Omental fat pad (tissue), 4 donors: ENCODE measurements around the gene LONRF3. TPM values are rescaled to one million over a fixed set of nuclear protein-coding genes. Genes with fewer than 3 reads are reported as not detected.

Experiments
- ATAC-seq: fragments of 150-250 bp; one replicate; pipeline ENCODE4 v1.9.1; 2016; ENCODE audit warnings: mild to moderate bottlenecking, moderate library complexity; ENCODE audit not compliant: low FRiP score
- DNase-seq: peaks from one replicate; pipeline ENCODE4 v3.0.0-alpha.2; 2019; ENCODE audit warnings: low spot score
- CTCF ChIP-seq, 3 donors: fragments of 450-650 bp; IDR thresholded peaks; one replicate each; pipeline ENCODE4 v1.5.1; 2016 to 2017; ENCODE audit warnings: antibody characterized with exemption in 3 of 3, mild to moderate bottlenecking in 3 of 3, moderate library complexity in 2 of 3
- total RNA-seq, 4 donors: library from RNA; depleted of rRNA; stranded (reverse); fragments of >200 nt; gene quantifications; one replicate each; pipeline ENCODE4 v1.1.0, GENCODE V29; 2016

LONRF3 gene
- 10 to 100 TPM; 15.1 to 54.4 (median 27.3) TPM for total RNA-seq

GRCh38 chrX:118974088-118974907 is at the start of gene LONRF3:
LONRF3 (plus strand) TSS chrX:118974618; CDS start chrX:118974781, 163 bp downstream.
- peak; percentile 41 for ATAC-seq
- TF ChIP-seq CTCF (IDR thresholded peaks at IDR 0.05): no peak

GRCh38 chrX:118928151-118928550 is 46.3 kb upstream of the LONRF3 start:
- no peak for TF ChIP-seq CTCF (IDR thresholded peaks at IDR 0.05)
- DNase-seq (no peak), ATAC-seq (no peak)

More at GRCh38 chrX:118974088-118974907, at the start of gene LONRF3:
- DNase-seq: peak; percentile 71

GRCh38 chrX:118935352-118935751 is 39.1 kb upstream of the LONRF3 start:
- ATAC-seq (no peak), DNase-seq (no peak)
- no peak for TF ChIP-seq CTCF (IDR thresholded peaks at IDR 0.05)

- TF ChIP-seq CTCF (IDR thresholded peaks at IDR 0.05): no peak
- DNase-seq (no peak), ATAC-seq (no peak)
Measured at GRCh38 chrX:118941147-118941546, 33.3 kb upstream of the LONRF3 start.

GRCh38 chrX:118943102-118943501 is 31.3 kb upstream of the LONRF3 start:
- ATAC-seq: no peak
- DNase-seq: no peak
- TF ChIP-seq CTCF (IDR thresholded peaks at IDR 0.05): no peak

GRCh38 chrX:118945921-118946320 is 28.5 kb upstream of the LONRF3 start:
- TF ChIP-seq CTCF (IDR thresholded peaks at IDR 0.05): no peak
- DNase-seq: no peak
- no peak for ATAC-seq

- no peak for TF ChIP-seq CTCF (IDR thresholded peaks at IDR 0.05)
- ATAC-seq: no peak
Measured at GRCh38 chrX:118948270-118948669, 26.1 kb upstream of the LONRF3 start.

More at GRCh38 chrX:118948270-118948669, 26.1 kb upstream of the LONRF3 start:
- no peak for DNase-seq
